ENCODE measurements around the gene ADAT2.
A peak's percentile ranks its signal among the peaks of the same experiment; 100 is the strongest.
"Not testable (repeated sequence)": the region's sequence is repeated elsewhere in the genome, so short reads cannot be mapped to it uniquely, and the experiment has no call there.

The ADAT2 gene

GRCh38 chr6:143450453-143451371 is at the start of gene ADAT2, which contains the start of gene PEX3:
Gene ADAT2 (minus strand): TSS chr6:143450695. CDS start chr6:143450658, 37 bp downstream.
Gene PEX3 (plus strand): TSS chr6:143450805. CDS start chr6:143451043, 238 bp downstream.
- peak; percentile 87 for DNase-seq (ENCODE audit: low spot score)

GRCh38 chr6:143498428-143498827 is 47.9 kb upstream of the ADAT2 start:
- no peak for DNase-seq (ENCODE audit: low spot score)

GRCh38 chr6:143496974-143497373 is 46.5 kb upstream of the ADAT2 start:
- DNase-seq (ENCODE audit: low spot score), result no peak

GRCh38 chr6:143490775-143491174 is 40.3 kb upstream of the ADAT2 start:
- no peak for DNase-seq (ENCODE audit: low spot score)

GRCh38 chr6:143490244-143490643 is 39.7 kb upstream of the ADAT2 start:
- no peak for DNase-seq (ENCODE audit: low spot score)

GRCh38 chr6:143486752-143487151 is 36.3 kb upstream of the ADAT2 start:
- DNase-seq (ENCODE audit: low spot score), result no peak

- no peak for DNase-seq (ENCODE audit: low spot score)
Observed at GRCh38 chr6:143485967-143486366, 35.5 kb upstream of the ADAT2 start.

GRCh38 chr6:143482593-143482992 is 32.1 kb upstream of the ADAT2 start:
- no peak for DNase-seq (ENCODE audit: low spot score)

- no peak for DNase-seq (ENCODE audit: low spot score)
Observed at GRCh38 chr6:143478479-143479062, 28.1 kb upstream of the ADAT2 start.

- no peak for DNase-seq (ENCODE audit: low spot score)
Observed at GRCh38 chr6:143476545-143476944, 26.1 kb upstream of the ADAT2 start.

- DNase-seq (ENCODE audit: low spot score), result no peak
Observed at GRCh38 chr6:143471822-143472221, 21.3 kb upstream of the ADAT2 start.

- DNase-seq (ENCODE audit: low spot score), result not testable (repeated sequence)
Observed at GRCh38 chr6:143468823-143469222, 18.3 kb upstream of the ADAT2 start.

- DNase-seq (ENCODE audit: low spot score), result no peak
Observed at GRCh38 chr6:143468026-143468425, 17.5 kb upstream of the ADAT2 start.

GRCh38 chr6:143465546-143465945 is 15.1 kb upstream of the ADAT2 start:
- DNase-seq (ENCODE audit: low spot score), result no peak

GRCh38 chr6:143457563-143458359 is 7.3 kb upstream of the ADAT2 start:
- no peak for DNase-seq (ENCODE audit: low spot score)

GRCh38 chr6:143451531-143451930 is 1.0 kb upstream of the ADAT2 start:
- no peak for DNase-seq (ENCODE audit: low spot score)

GRCh38 chr6:143449714-143450452 is 612 bp downstream of the ADAT2 start:
- DNase-seq (ENCODE audit: low spot score), result peak; percentile 47

GRCh38 chr6:143449082-143449713 is 1.3 kb downstream of the ADAT2 start:
- no peak for DNase-seq (ENCODE audit: low spot score)

GRCh38 chr6:143447865-143448264 is 2.6 kb downstream of the ADAT2 start:
- DNase-seq (ENCODE audit: low spot score), result not testable (repeated sequence)

- DNase-seq (ENCODE audit: low spot score), result no peak
Observed at GRCh38 chr6:143443096-143443495, 7.4 kb downstream of the ADAT2 start.

Data from hematopoietic multipotent progenitor cell treated with erythropoietin and hydrocortisone succinate and interleukin-3 and kit ligand, for 15 days (in vitro differentiated cells).